NB4 (cell line): ENCODE measurements around the gene TMEM63C.

Source experiments
- CTCF ChIP-seq: IDR thresholded peaks from one replicate; pipeline ENCODE4 v1.5.1; 2012; ENCODE audit warnings: low read depth, low read length
- POLR2A ChIP-seq: IDR thresholded peaks from 2 replicates; pipeline ENCODE4 v1.6.1; 2011; ENCODE audit warnings: mild to moderate bottlenecking; ENCODE audit not compliant: insufficient read length; ENCODE audit errors: extremely low read depth

GRCh38 chr14:77204459-77204771 is 22.8 kb downstream of the TMEM63C start:
- TF ChIP-seq CTCF, result no peak
- no peak for TF ChIP-seq POLR2A
